NOMO-1 (cell line): ENCODE measurements around the gene DEFB113.
"Not testable (repeated sequence)": the region's sequence is repeated elsewhere in the genome, so short reads cannot be mapped to it uniquely, and the experiment has no call there.

Source experiments
- DNase-seq, 2 experiments: peaks; one replicate each; lab custom pipeline; 2025; ENCODE audit not compliant: unreplicated experiment in 2 of 2; lab: John Stamatoyannopoulos, UW

DEFB113 gene, protein sequence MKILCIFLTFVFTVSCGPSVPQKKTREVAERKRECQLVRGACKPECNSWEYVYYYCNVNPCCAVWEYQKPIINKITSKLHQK

GRCh38 chr6:49969605-49970004 is at the start of gene DEFB113:
TSS of gene DEFB113 (minus strand) at chr6:49969625. CDS start at chr6:49969625, 0 bp downstream.
- no peak for DNase-seq

DNA sequence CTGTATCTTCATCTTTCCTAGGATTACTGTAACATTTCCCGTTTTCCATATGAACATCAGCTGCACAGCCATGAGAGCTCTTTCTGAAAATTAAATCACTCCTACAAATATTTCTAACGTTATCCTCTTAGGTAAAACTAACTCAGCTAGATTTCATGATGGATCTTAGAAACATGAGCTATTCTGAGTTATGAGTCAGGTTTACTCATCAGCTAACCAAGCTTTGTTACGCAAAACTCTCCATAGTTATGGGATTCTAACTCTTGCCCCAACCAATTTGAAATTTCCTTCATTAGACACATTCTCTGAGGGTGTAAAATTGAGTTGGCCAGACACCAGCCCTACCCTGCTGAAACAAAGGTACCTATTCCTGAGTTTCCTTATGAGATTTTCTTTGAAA is 38.4 kb upstream of the DEFB113 start:
- no peak for DNase-seq

GRCh38 chr6:50003139-50003538 is 33.7 kb upstream of the DEFB113 start:
- DNase-seq, result no peak

- DNase-seq, result no peak
Observed at GRCh38 chr6:49995278-49995677, 25.9 kb upstream of the DEFB113 start.

DNA sequence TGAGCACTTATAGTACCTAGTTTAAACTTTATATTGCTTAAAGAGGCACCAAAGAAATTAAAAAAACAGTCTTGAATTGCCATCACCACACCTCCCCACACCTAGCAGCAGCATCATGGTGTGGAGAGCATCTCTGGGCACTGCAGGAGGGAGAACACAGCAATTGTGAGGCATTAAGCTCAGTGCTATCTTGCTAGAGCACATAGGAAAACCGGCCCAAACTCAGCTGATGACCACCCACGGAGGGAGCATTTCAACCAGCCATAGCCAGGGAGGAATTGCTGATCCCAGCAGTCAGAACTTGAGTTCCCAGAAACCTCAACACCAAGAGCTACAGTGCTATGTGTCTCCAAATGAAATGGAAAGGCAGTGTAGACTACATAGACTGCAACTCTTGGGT is 19.5 kb upstream of the DEFB113 start:
- no peak for DNase-seq

- no peak for DNase-seq
Observed at GRCh38 chr6:49987749-49988148, 18.3 kb upstream of the DEFB113 start.

GRCh38 chr6:49986551-49986950 is 17.1 kb upstream of the DEFB113 start:
- no peak for DNase-seq

GRCh38 chr6:49982046-49982445 is 12.6 kb upstream of the DEFB113 start:
- no peak for DNase-seq

DNA sequence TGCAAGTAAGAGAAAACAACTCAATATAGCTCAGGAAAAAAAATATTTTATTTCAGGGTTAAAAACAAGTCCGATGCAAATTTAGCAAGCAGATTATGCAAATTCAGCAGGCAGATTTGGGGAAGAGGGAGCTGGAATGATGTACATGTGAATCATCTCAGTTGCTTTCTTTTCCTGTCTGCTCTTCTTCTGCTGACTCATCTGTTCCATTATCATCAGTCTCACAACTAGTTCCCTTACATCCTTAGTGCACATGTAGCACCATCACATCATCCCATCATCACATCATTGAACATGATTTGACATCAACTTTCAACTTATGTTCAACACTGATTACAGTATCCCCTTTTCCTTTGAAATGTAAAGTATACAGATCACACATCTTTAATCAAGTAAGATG is 11.5 kb upstream of the DEFB113 start:
- no peak for DNase-seq

DNA sequence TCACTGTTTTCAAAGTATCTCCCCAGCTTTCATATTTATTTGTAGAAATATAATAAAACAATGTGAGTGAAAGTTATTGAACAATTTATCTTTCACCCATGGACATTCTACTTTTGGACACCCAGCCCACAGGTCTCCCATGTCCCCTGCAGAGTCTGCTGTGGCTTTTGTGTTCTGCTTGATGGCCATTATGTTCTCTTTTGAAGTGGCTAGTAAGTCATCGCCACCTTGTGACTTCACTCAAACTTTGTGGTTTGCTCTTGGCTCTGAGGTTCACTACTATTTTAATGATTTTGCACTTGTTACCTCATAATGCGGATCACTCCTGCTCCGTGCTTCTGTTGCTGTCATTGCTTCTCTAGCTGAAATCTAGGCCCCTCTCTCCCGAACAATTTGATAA is 10.2 kb upstream of the DEFB113 start:
- no peak for DNase-seq

DNA sequence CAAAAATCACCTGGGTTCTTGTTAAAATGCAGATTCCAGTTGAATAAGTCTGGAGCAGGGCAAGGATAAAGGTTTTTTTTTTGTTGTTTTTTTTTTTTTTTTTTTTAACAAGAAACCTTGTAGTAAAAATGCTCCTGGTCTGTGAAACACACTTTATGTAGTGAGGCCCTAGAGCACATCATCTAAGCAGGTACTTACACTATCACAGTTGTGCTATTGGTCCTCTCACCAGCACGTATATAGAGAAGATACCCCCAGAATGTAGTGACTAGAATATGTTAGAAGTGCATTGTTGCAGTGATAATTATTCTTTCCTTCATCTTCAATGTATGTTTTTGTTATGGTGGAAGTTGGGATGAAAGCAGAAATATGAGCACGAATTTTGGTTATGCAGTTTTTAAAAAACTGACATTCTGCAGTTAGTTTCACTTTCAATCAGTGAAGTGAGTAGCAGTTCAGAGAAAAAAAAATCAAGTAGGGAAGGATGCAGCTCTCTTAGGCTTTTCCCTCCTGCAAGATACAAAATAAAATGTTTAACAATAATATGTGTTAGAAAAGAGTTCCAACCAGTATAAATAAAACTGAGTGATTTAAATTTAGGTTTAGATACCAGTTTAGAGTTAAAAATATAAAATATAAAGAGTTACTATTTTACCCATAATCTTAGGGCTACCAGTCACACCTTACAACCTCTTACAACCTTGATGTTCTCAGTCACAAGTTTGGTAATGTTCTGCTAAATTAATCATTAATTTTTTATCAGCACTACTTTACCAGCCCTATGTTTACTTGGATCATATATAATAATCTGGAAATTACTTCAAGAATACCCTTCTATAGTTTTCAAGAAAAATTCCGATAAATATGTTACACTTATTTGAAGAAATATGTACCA is 9.2 kb upstream of the DEFB113 start:
- DNase-seq, result no peak

DNA sequence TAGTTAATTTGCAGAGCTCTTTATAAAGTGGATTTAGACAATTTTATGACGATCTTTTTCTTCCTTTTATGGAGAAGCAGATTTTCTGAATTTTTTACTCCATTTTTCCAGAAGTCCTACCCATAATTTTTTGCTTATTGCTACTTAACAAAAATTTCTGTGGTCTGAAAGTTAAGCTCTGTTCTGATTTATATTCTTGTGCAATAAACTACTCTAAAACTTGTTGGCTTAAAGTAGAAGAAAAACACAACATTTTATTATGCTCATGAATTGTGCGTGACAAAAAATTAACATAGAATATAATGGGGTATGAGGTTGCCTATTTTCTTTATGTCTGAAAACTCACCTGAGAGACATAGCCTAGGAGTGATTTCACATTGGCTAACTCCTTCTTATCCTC is 2.6 kb downstream of the DEFB113 start:
- DNase-seq, result no peak

GRCh38 chr6:49966334-49966733 is 3.1 kb downstream of the DEFB113 start:
- DNase-seq, result no peak

GRCh38 chr6:49964064-49964463 is 5.4 kb downstream of the DEFB113 start, which contains the start of gene DEFB114:
TSS of gene DEFB114 (minus strand) at chr6:49964164. CDS start at chr6:49964105, 59 bp downstream.
- DNase-seq, result no peak

GRCh38 chr6:49958180-49958579 is 11.2 kb downstream of the DEFB113 start:
- no peak for DNase-seq

- no peak for DNase-seq
Observed at GRCh38 chr6:49955847-49956246, 13.6 kb downstream of the DEFB113 start.

- DNase-seq, result no peak
Observed at GRCh38 chr6:49951926-49952325, 17.5 kb downstream of the DEFB113 start.

DNA sequence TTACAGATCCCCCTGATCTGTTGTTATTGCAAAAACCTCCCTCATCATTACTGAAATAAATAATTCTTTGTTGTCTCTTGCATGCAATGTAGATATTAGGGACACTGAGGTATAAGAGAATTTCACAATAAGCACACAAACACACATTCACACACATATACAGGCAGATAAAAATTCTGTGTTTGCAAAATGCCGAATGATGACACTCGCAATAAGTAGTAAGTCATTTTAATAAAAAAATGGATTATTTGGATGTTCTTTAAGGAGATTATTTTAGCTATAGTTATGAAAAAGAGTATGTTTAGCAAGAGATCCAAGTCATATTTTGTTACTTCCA is 19.0 kb downstream of the DEFB113 start:
- no peak for DNase-seq

GRCh38 chr6:49949062-49949461 is 20.4 kb downstream of the DEFB113 start:
- no peak for DNase-seq

DNA sequence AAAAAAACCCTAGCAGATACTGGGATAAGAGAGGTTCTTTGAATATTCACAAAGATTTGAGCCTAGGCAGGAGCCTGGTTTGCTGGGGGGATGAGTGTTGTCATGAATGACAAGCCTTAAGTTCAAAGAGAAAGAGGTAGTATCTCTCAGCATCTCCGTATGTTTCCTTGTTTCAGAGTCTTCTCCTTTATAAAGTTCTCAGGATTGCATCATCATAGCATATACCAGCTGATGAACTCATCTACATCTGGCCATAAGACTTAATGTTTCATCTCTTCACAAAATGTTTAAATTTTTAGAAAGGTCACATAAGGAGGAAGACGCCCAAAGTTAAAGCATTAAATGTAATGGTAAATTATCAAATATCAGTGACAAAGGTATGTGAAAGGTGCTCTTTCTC is 22.6 kb downstream of the DEFB113 start:
- no peak for DNase-seq

DNA sequence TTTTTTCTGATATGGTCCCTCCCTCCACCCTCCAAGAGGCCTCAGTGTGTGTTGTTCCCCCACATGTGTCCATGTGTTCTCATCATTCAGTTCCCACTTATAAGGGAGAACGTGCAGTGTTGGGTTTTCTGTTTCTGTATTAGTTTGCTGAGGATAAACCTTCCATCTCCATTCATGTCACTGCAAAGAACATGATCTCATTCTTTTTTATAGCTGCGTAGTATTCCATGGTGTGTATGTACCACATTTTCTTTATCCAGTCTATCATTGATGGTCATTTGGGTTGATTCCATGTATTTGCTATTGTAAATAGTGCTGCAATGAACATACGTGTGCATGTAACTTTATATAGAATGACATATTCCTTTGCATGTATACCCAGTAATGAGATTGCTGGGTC is 25.4 kb downstream of the DEFB113 start:
- not testable (repeated sequence) for DNase-seq

DNA sequence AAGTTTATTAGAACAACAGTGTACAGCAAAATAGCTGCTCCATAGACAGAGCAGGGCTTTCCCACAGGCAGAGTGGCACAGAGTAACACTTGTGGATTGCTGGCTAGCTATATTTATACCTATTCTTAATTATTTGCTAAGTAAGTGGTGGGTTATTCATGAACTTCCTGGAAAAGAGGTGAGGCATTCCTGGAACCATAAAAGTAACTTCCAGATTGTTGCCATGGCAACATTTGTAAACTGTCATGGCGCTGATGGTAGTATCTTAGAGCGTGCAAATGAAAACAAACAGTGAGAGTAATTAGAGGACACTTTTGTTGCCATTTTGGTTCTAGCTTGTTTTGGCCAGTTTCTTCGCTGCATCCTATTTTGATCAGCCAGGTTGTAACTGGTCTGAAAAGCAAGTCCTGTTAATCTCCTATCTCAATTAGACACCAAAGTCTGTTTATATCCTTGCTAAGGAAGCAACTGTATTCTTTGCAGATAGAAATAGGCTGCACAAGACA is 29.4 kb downstream of the DEFB113 start:
- DNase-seq, result no peak
